GM18951 (cell line): Measurements from ENCODE around the gene ISY1.

ENCODE experiments used
- POLR2A ChIP-seq: IDR thresholded peaks from 4 replicates; pipeline ENCODE4 v1.6.1; 2011; ENCODE audit warnings: mild to moderate bottlenecking; ENCODE audit not compliant: insufficient read length, insufficient read depth; ENCODE audit errors: extremely low read depth
- in situ Hi-C: fragments of 300-500 bp; cut with MboI; formaldehyde crosslinking; loops from one replicate; pipeline ENCODE4 v1.12.0; 2022; ENCODE audit warnings: low sequenced_read_pairs, mixed read lengths, inconsistent platforms; ENCODE audit not compliant: unreplicated experiment

ISY1 gene

GRCh38 chr3:129078510-129078909, 82.4 kb downstream of the ISY1 start:
- in situ Hi-C loops = no loop called here
- TF ChIP-seq POLR2A = no peak
